ENCODE results near the gene FAM135A.
A peak's percentile ranks its signal among the peaks of the same experiment; 100 is the strongest.

Gene FAM135A

GRCh38 chr6:70375882-70376281 lies 37.4 kb upstream of the FAM135A start:
- DNase-seq (ENCODE audit: low read depth), result peak; percentile 19
- no peak overlapping the region for H3K4me3 ChIP-seq (ENCODE audit: control insufficient read depth, low read depth, low read length)
- TF ChIP-seq, protein P1, sequence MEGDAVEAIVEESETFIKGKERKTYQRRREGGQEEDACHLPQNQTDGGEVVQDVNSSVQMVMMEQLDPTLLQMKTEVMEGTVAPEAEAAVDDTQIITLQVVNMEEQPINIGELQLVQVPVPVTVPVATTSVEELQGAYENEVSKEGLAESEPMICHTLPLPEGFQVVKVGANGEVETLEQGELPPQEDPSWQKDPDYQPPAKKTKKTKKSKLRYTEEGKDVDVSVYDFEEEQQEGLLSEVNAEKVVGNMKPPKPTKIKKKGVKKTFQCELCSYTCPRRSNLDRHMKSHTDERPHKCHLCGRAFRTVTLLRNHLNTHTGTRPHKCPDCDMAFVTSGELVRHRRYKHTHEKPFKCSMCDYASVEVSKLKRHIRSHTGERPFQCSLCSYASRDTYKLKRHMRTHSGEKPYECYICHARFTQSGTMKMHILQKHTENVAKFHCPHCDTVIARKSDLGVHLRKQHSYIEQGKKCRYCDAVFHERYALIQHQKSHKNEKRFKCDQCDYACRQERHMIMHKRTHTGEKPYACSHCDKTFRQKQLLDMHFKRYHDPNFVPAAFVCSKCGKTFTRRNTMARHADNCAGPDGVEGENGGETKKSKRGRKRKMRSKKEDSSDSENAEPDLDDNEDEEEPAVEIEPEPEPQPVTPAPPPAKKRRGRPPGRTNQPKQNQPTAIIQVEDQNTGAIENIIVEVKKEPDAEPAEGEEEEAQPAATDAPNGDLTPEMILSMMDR (conservative IDR thresholded peaks at IDR 0.05; ENCODE audit: control insufficient read depth, insufficient read depth, low read depth, low read length), result peak; percentile 48

GRCh38 chr6:70376628-70377027 lies 36.7 kb upstream of the FAM135A start:
- no peak overlapping the region for H3K4me3 ChIP-seq (ENCODE audit: control insufficient read depth, low read depth, low read length)
- TF ChIP-seq, protein P1 (conservative IDR thresholded peaks at IDR 0.05; ENCODE audit: control insufficient read depth, insufficient read depth, low read depth, low read length), result no peak
- no peak for DNase-seq (ENCODE audit: low read depth)

- no peak for DNase-seq (ENCODE audit: low read depth)
- TF ChIP-seq, protein P1 (conservative IDR thresholded peaks at IDR 0.05; ENCODE audit: control insufficient read depth, insufficient read depth, low read depth, low read length), result no peak
- H3K4me3 ChIP-seq (ENCODE audit: control insufficient read depth, low read depth, low read length), result no peak overlapping the region
Observed at GRCh38 chr6:70377372-70377771, 35.9 kb upstream of the FAM135A start.

- H3K4me3 ChIP-seq (ENCODE audit: control insufficient read depth, low read depth, low read length), result no peak overlapping the region
- TF ChIP-seq, protein P1 (conservative IDR thresholded peaks at IDR 0.05; ENCODE audit: control insufficient read depth, insufficient read depth, low read depth, low read length), result no peak
- no peak for DNase-seq (ENCODE audit: low read depth)
Observed at GRCh38 chr6:70379473-70380013, 33.8 kb upstream of the FAM135A start.

DNA sequence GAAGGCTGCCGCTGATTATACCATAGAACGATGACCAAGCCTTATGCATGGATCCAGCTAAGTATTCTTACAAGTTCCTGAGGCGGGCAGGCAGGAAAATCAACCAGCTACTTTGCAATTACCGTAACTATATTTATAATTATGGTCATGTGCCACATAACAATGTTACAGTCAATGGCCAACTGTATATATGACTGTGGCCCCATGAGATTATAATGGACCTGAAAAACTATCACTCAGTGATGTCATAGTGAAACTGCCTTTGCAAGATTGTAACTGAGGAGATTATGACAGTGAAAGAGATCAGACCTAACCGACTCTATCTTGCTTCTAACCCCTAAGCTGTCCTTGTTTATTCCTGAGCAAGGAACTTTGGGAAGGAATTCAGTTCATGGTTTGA lies 33.1 kb upstream of the FAM135A start:
- TF ChIP-seq, protein P1 (conservative IDR thresholded peaks at IDR 0.05; ENCODE audit: control insufficient read depth, insufficient read depth, low read depth, low read length), result no peak
- DNase-seq (ENCODE audit: low read depth), result no peak
- no peak overlapping the region for H3K4me3 ChIP-seq (ENCODE audit: control insufficient read depth, low read depth, low read length)

GRCh38 chr6:70380771-70381416 lies 32.4 kb upstream of the FAM135A start:
- TF ChIP-seq, protein P1 (conservative IDR thresholded peaks at IDR 0.05; ENCODE audit: control insufficient read depth, insufficient read depth, low read depth, low read length), result no peak
- no peak overlapping the region for H3K4me3 ChIP-seq (ENCODE audit: control insufficient read depth, low read depth, low read length)
- DNase-seq (ENCODE audit: low read depth), result no peak
